K562 (cell line): ENCODE measurements around the gene VWF. TPM values are rescaled to one million over a fixed set of nuclear protein-coding genes. Genes with fewer than 3 reads are reported as not detected.

ENCODE experiments used
- ATAC-seq: fragments of 200-7000 bp; cut with Tn5 transposase; 3 replicates; pipeline ENCODE4 v1.9.1; 2020; ENCODE audit warnings: moderate library complexity
- BruUV-seq: library from RNA; stranded (reverse); fragments of 400-500 nt; replicated peaks from 2 replicates; lab custom pipeline; 2021; lab: Mats Ljungman, UMichigan
- CTCF ChIA-PET: fragments of 300-600 bp; formaldehyde crosslinking; extraction: SDS; loops from one replicate; lab custom pipeline; 2021; ENCODE audit warnings: low intra/inter-chr PET ratio; lab: Yijun Ruan, JAX
- POLR2A ChIA-PET: fragments of 300-600, 350-650 bp; sonication (Branson Sonifier 250); formaldehyde crosslinking; extraction: SDS; loops from one replicate; lab custom pipeline; 2021; ENCODE audit warnings: antibody characterized with exemption, inconsistent platforms; lab: Yijun Ruan, JAX
- DNase-seq, 4 experiments: peaks; one replicate each; pipeline versions ENCODE4 v3.0.0 to v3.0.0-alpha.2; 2011 to 2018; ENCODE audit warnings: low spot score in 3 of 4, mixed read lengths in 3 of 4; ENCODE audit errors: extremely low read depth in 1 of 4
- FAIRE-seq: peaks from 2 replicates; lab custom pipeline; 2011; peaks lifted over from hg19 to GRCh38; lab: Jason Lieb, UNC
- H2AFZ ChIP-seq: 2 replicates; pipeline ENCODE4 v1.6.0; 2011; ENCODE audit warnings: low read depth, low read length, control low read depth, inconsistent platforms
- H3K27ac ChIP-seq: fragments of 200-600 bp; 3 replicates; pipeline ENCODE4 v1.8.0; 2011; ENCODE audit warnings: low read depth, mild to moderate bottlenecking, control low read depth, inconsistent platforms, low read length, moderate library complexity, mixed read lengths; ENCODE audit errors: extremely low read depth
- H3K27me3 ChIP-seq, 2 experiments: fragments of 300-600 bp in 1 of 2; 2 replicates in 1 of 2; 3 replicates in 1 of 2; pipeline versions ENCODE4 v1.6.0 to v1.8.0; 2011; ENCODE audit warnings: inconsistent platforms in 2 of 2, low read length in 2 of 2, mild to moderate bottlenecking in 1 of 2, mixed read lengths in 1 of 2, moderate library complexity in 1 of 2; ENCODE audit not compliant: control insufficient read depth in 2 of 2, insufficient read depth in 2 of 2
- H3K36me3 ChIP-seq: fragments of 300-600 bp; 3 replicates; pipeline ENCODE4 v1.8.0; 2011; ENCODE audit warnings: mild to moderate bottlenecking, low read length, inconsistent platforms; ENCODE audit not compliant: control insufficient read depth, insufficient read depth
- H3K4me1 ChIP-seq, 2 experiments: fragments of 200-600 bp in 1 of 2; replicated peaks in 1 of 2; 2 replicates in 1 of 2; 3 replicates in 1 of 2; pipeline versions ENCODE4 v1.5.1 to v1.8.0; 2011; ENCODE audit warnings: inconsistent platforms in 2 of 2, low read length in 2 of 2, mild to moderate bottlenecking in 1 of 2, mixed read lengths in 1 of 2, moderate library complexity in 1 of 2; ENCODE audit not compliant: control insufficient read depth in 2 of 2, insufficient read depth in 2 of 2
- H3K4me2 ChIP-seq: 2 replicates; pipeline ENCODE4 v1.6.1; 2011; ENCODE audit warnings: low read length, control low read depth, inconsistent platforms, mixed read lengths; ENCODE audit not compliant: insufficient read depth
- H3K4me3 ChIP-seq: fragments of 200-600 bp; sonication (generic), shearing (Covaris generic); 2 replicates; pipeline ENCODE4 v1.5.1; 2016; ENCODE audit warnings: control low read depth, inconsistent platforms
- H3K79me2 ChIP-seq: fragments of 200-600 bp; 3 replicates; pipeline ENCODE4 v1.8.0; 2011; ENCODE audit warnings: low read length, inconsistent platforms; ENCODE audit not compliant: control insufficient read depth, insufficient read depth
- H3K9ac ChIP-seq, 2 experiments: 2 replicates each; pipeline versions ENCODE4 v1.6.0 to v1.6.1; 2011; ENCODE audit warnings: low read depth in 2 of 2, low read length in 2 of 2, control low read depth in 1 of 2, inconsistent platforms in 1 of 2, mild to moderate bottlenecking in 1 of 2, mixed read lengths in 1 of 2; ENCODE audit not compliant: insufficient read depth in 1 of 2
- H3K9me1 ChIP-seq: one replicate; pipeline ENCODE4 v1.6.0; 2011; ENCODE audit warnings: inconsistent platforms, mild to moderate bottlenecking, low read length, moderate library complexity; ENCODE audit not compliant: control insufficient read depth, insufficient read depth
- H3K9me3 ChIP-seq: replicated peaks from 2 replicates; pipeline ENCODE4 v1.5.1; 2011; ENCODE audit warnings: low read depth, low read length, inconsistent platforms; ENCODE audit not compliant: control insufficient read depth, insufficient read depth
- H4K20me1 ChIP-seq: replicated peaks from 2 replicates; pipeline ENCODE4 v1.6.1; 2011; ENCODE audit warnings: low read length, inconsistent platforms, mixed read lengths; ENCODE audit not compliant: control insufficient read depth, insufficient read depth
- C11orf30 ChIP-seq: fragments of 450-650 bp; IDR thresholded peaks from 2 replicates; pipeline ENCODE4 v1.6.1; 2016; ENCODE audit warnings: low read depth, mild to moderate bottlenecking
- CTBP1 ChIP-seq: fragments of 450-650 bp; IDR thresholded peaks from 2 replicates; pipeline ENCODE4 v1.6.1; 2016; ENCODE audit warnings: borderline replicate concordance
- MBD2 ChIP-seq: sonication (generic); IDR thresholded peaks from 2 replicates; pipeline ENCODE4 v1.6.1; 2016; ENCODE audit warnings: low read depth, borderline replicate concordance
- MED1 ChIP-seq: sonication (generic); formaldehyde crosslinking; IDR thresholded peaks from 2 replicates; pipeline ENCODE4 v1.8.1; 2023; ENCODE audit warnings: missing genetic modification reagents, borderline replicate concordance
- NR2C1 ChIP-seq, 2 experiments: fragments of 450-650 bp; IDR thresholded peaks; 2 replicates each; pipeline ENCODE4 v1.6.1; 2017; ENCODE audit warnings: mild to moderate bottlenecking in 2 of 2, antibody characterized with exemption in 1 of 2, inconsistent platforms in 1 of 2, missing compliant biosample characterization in 1 of 2, missing genetic modification characterization in 1 of 2
- RBBP5 ChIP-seq: fragments of 200-600 bp; sonication (generic); IDR thresholded peaks from 2 replicates; pipeline ENCODE4 v1.6.1; 2012; ENCODE audit warnings: borderline replicate concordance, mild to moderate bottlenecking, low read length, control low read depth, inconsistent platforms; ENCODE audit not compliant: insufficient read depth, poor library complexity, severe bottlenecking
- SP1 ChIP-seq: sonication (generic); formaldehyde crosslinking; IDR thresholded peaks from 2 replicates; pipeline ENCODE4 v1.8.1; 2022; ENCODE audit warnings: mild to moderate bottlenecking, missing genetic modification reagents
- ZNF77 ChIP-seq: fragments of 250-450 bp; sonication (Bioruptor Pico); IDR thresholded peaks from 2 replicates; pipeline ENCODE4 v1.5.0; 2020
- WGBS: fragments of 100-300 bp; shearing (Covaris generic); methylation state at CpG from one replicate; pipeline ENCODE4 v1.1.6; 2016; ENCODE audit warnings: low coverage, mixed read lengths; ENCODE audit not compliant: insufficient coverage; ENCODE audit errors: missing lambda C conversion rate; 5-methylcytosine and 5-hydroxymethylcytosine counted together
- in situ Hi-C: fragments of 300-500 bp; cut with MboI; formaldehyde crosslinking; loops from 4 replicates; pipeline ENCODE4 v1.15.0; 2018; ENCODE audit warnings: inconsistent platforms, mixed read lengths
- intact Hi-C: fragments of 100-400 bp; cut with micrococcal nuclease; formaldehyde crosslinking; loops from 2 replicates; pipeline ENCODE4 v1.14.2; 2022
- polyA plus RNA-seq, 8 experiments: library from polyadenylated mRNA; depleted of rRNA in 4 of 8; stranded (reverse) in 5 of 8; unstranded in 3 of 8; fragments of >200 nt; fragmentation: Nextera tagmentation in 2 of 8; fragmentation: Illumina TruSeq in 1 of 8; extraction: Ambion mirVana in 2 of 8; extraction: Trizol in 1 of 8; gene quantifications; 2 replicates each; pipeline versions ENCODE4 v1.2.1 to v1.2.3, GENCODE V29; 2011 to 2014; ENCODE audit warnings: inconsistent platforms in 1 of 8, missing spikeins in 1 of 8
- total RNA-seq, 7 experiments: library from RNA; depleted of rRNA in 6 of 7; stranded (reverse); fragments of >200 nt in 6 of 7; fragmentation: Illumina TruSeq in 2 of 7; extraction: Trizol in 2 of 7; gene quantifications; 2 replicates each; pipeline versions ENCODE4 v1.2.1 to v1.2.3, GENCODE V29; 2011 to 2021; ENCODE audit warnings: low replicate concordance in 1 of 7
- TF ChIP-seq, protein P1 (sequence below): fragments of 250-450 bp; sonication (Bioruptor Pico); IDR thresholded peaks from 2 replicates; pipeline ENCODE4 v1.6.1; 2021; ENCODE audit warnings: mild to moderate bottlenecking

The VWF gene
- total and polyA plus RNA-seq, 9 of the 15 experiments (the other 6 are each of a cell fraction or from before 2014, with no cell fraction given), result 0.53 TPM; not detected in 8

DNA sequence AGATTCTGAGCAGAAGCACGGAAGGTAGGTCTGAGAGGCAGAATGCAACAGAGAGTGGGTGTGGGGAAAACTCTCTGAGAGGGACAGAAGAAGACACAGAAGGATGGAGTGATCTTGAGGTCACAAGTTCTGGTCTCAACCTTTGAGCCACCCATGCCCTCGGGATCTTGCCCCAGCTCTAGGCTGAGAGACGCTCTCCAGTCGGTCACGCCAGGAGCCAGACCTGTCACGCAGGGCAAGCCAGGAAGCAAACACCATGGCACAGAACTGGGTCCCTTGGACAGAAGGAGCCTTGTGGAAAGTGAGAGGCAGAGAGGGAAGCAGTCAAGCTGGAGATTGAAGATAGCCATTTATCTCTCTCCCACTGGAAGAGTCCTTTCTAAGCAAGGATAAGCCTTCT lies 79.0 kb downstream of the VWF start:
- Histone ChIP-seq H3K9ac (no peak overlapping the region), H3K27me3 (peaks cover 4 to 33% of the 10 kb centered on the region in 2 experiments; a peak in 4 of 5 replicates), H4K20me1 (no peaks in the 10 kb centered on the region), H3K4me3 (no peak overlapping the region), H3K79me2 (no peaks in the 10 kb centered on the region), H3K9me3 (no peaks in the 10 kb centered on the region), H3K36me3 (no peaks in the 10 kb centered on the region), H3K9me1 (no peaks in the 10 kb centered on the region), H3K4me1 (no peaks in the 10 kb centered on the region; a peak in 1 of 5 replicates), H2AFZ (no peak overlapping the region), H3K27ac (no peak overlapping the region), H3K4me2 (no peak overlapping the region)
- in situ Hi-C loops (no loop called here), intact Hi-C loops (no loop called here)
- TF ChIP-seq ZNF77 (CRISPR knock-in tag) (no peak), MBD2 (no peak), C11orf30 (no peak), NR2C1 (IDR thresholded peaks at IDR 0.05) (no peak), NR2C1 (tag; IDR thresholded peaks at IDR 0.05) (no peak), RBBP5 (no peak), CTBP1 (no peak), SP1 (CRISPR knock-in tag) (no peak), MED1 (CRISPR knock-in tag) (no peak)
- TF ChIP-seq, protein P1, sequence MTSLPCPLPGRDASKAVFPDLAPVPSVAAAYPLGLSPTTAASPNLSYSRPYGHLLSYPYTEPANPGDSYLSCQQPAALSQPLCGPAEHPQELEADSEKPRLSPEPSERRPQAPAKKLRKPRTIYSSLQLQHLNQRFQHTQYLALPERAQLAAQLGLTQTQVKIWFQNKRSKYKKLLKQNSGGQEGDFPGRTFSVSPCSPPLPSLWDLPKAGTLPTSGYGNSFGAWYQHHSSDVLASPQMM (CRISPR knock-in tag), result no peak
- ChIA-PET CTCF (no interaction called here), POLR2A (no interaction called here)
- no peak for DNase-seq
- BruUV-seq, result no TSS peak
- ATAC-seq, result no peak
- no peak for FAIRE-seq
- WGBS, result 0% methylated on average over 6 of the region's 6 CpGs
